DOHH2 (cell line): ENCODE measurements around the gene VPS37C.
"Not testable (repeated sequence)": the region's sequence is repeated elsewhere in the genome, so short reads cannot be mapped to it uniquely, and the experiment has no call there.

Experiments used
- CTCF ChIP-seq: fragments of 200-600 bp; sonication (generic); IDR thresholded peaks from one replicate; pipeline ENCODE4 v1.5.1; 2014; ENCODE audit warnings: antibody characterized with exemption, mild to moderate bottlenecking, low read depth, low read length; ENCODE audit not compliant: poor library complexity, severe bottlenecking
- EZH2phosphoT487 ChIP-seq: fragments of 200-600 bp; sonication (generic); IDR thresholded peaks from 2 replicates; pipeline ENCODE4 v1.6.1; 2017; ENCODE audit warnings: borderline replicate concordance, mild to moderate bottlenecking, antibody characterized with exemption, low read length, moderate library complexity, mixed read lengths

GRCh38 chr11:61202950-61203746, 41.9 kb upstream of the VPS37C start, which contains the start of gene PGA3:
- TF ChIP-seq CTCF, EZH2phosphoT487: not testable (repeated sequence)
